Thyroid gland (tissue), 4 donors: Measurements from ENCODE around the gene TRIM77.
"Not testable (repeated sequence)": the region's sequence is repeated elsewhere in the genome, so short reads cannot be mapped to it uniquely, and the experiment has no call there.

Source experiments
- CTCF ChIP-seq, 6 experiments: fragments of 200-600 bp in 3 of 6; fragments of 450-650 bp in 3 of 6; sonication (generic) in 3 of 6; IDR thresholded peaks; one replicate each; pipeline ENCODE4 v1.5.1; 2016 to 2019; ENCODE audit warnings: antibody characterized with exemption in 6 of 6, mild to moderate bottlenecking in 2 of 6, inconsistent platforms in 1 of 6, moderate library complexity in 1 of 6
- POLR2A ChIP-seq, 2 donors: fragments of 450-650 bp; IDR thresholded peaks; one replicate each; pipeline ENCODE4 v1.6.1; 2017; ENCODE audit warnings: antibody characterized with exemption in 2 of 2, mild to moderate bottlenecking in 2 of 2, moderate library complexity in 1 of 2

GRCh38 chr11:89669993-89670669 is 40.0 kb upstream of the TRIM77 start:
- not testable (repeated sequence) for TF ChIP-seq POLR2A, CTCF (IDR thresholded peaks at IDR 0.05)
